ENCODE data around the gene CAPN11. TPM values are rescaled to one million over a fixed set of nuclear protein-coding genes. Genes with fewer than 3 reads are reported as not detected.

CAPN11 gene
- total and polyA plus RNA-seq, 10 of the 15 experiments (the other 5 are each of a cell fraction or from before 2014, with no cell fraction given), result 0.05 to 0.44 (median 0.31) TPM

- no peak overlapping the region for H3K9ac ChIP-seq (ENCODE audit: control insufficient read depth, insufficient read depth, low read length)
- peaks cover 0 to 5% of the 10 kb centered on the region in 2 experiments; a peak in 1 of 4 replicates for H3K36me3 ChIP-seq (ENCODE audit: control insufficient read depth in 2 of 2, insufficient read depth in 2 of 2, low read length in 1 of 2)
- TF ChIP-seq NFYA (IDR thresholded peaks at IDR 0.05; ENCODE audit: borderline replicate concordance, low read depth, low read length) (no peak), RFX5 (IDR thresholded peaks at IDR 0.05; ENCODE audit: low read depth, low read length) (no peak), SMAD1 (IDR thresholded peaks at IDR 0.05; ENCODE audit: low read depth, partially characterized antibody) (no peak), NBN (IDR thresholded peaks at IDR 0.05) (no peak), MTA3 (IDR thresholded peaks at IDR 0.05; ENCODE audit: borderline replicate concordance, low read length) (no peak), FOXK2 (IDR thresholded peaks at IDR 0.05) (no peak)
- no peaks in the 10 kb centered on the region for H3K27me3 ChIP-seq (replicated peaks in 1 of 2; ENCODE audit: control insufficient read depth in 2 of 2, insufficient read depth in 2 of 2, low read length in 1 of 2)
- no peak overlapping the region for H3K4me2 ChIP-seq (ENCODE audit: control insufficient read depth, insufficient read depth)
- DNase-seq (ENCODE audit: low read depth, low spot score), result no peak
- WGBS (ENCODE audit: insufficient coverage, insufficient replicate concordance, low lambda C conversion rate, missing lambda C conversion rate), result 89% methylated on average over 4 of the region's 4 CpGs
- in situ Hi-C loops (cut with MboI) (no loop called here), intact Hi-C loops (cut with micrococcal nuclease; ENCODE audit: unreplicated experiment) (no loop called here)
- no peak overlapping the region for H3K4me3 ChIP-seq
- no peak overlapping the region for H3K27ac ChIP-seq (ENCODE audit: control insufficient read depth, insufficient read depth)
- ChIA-PET CTCF (interaction anchor here (0.7 to 1.8 kb wide), 6 partner anchors 12 to 344 kb away, joined by 3 to 11 read pairs (median 4); no protein-coding TSS in a partner anchor), SMC1A (ENCODE audit: uncharacterized antibody, unreplicated experiment) (interaction anchor here (0.6 to 1.3 kb wide), 3 partner anchors 12 to 555 kb away, joined by 3 read pairs; partner anchors contain the start of gene HSP90AB1), POLR2A (interaction anchor here (0.7 to 1.3 kb wide), 3 partner anchors 39 to 153 kb away, joined by 3 to 5 read pairs (median 4); no protein-coding TSS in a partner anchor), RAD21 (ENCODE audit: unreplicated experiment) (interaction anchor here (0.5 kb wide), 1 partner anchor 27 kb away, joined by 4 read pairs; no protein-coding TSS in a partner anchor)
- no peaks in the 10 kb centered on the region for H3K9me3 ChIP-seq (replicated peaks; ENCODE audit: control insufficient read depth, insufficient read depth, low read length)
- no TSS peak for BruUV-seq (replicated peaks)
- H3K79me2 ChIP-seq (ENCODE audit: control insufficient read depth, insufficient read depth, low read length), result peaks cover 97% of the 10 kb centered on the region
- H3K4me1 ChIP-seq (ENCODE audit: control insufficient read depth, insufficient read depth, low read length), result peaks cover 31% of the 10 kb centered on the region
- peaks cover 11% of the 10 kb centered on the region for H4K20me1 ChIP-seq (ENCODE audit: control insufficient read depth, insufficient read depth)
- H2AFZ ChIP-seq (ENCODE audit: control insufficient read depth, low read depth, low read length), result no peak overlapping the region
- ATAC-seq, result no peak
- FAIRE-seq, result no peak
Measured at GRCh38 chr6:44120692-44121443, 37.8 kb upstream of the CAPN11 start.

All from GM12878 (cell line).